DMS79 treated with DMSO at 0.1 percent for 48 hours (cell line): ENCODE data around the gene PFDN4.

Source experiments
- DNase-seq: peaks from one replicate; lab custom pipeline; 2025; lab: John Stamatoyannopoulos, UW

Gene PFDN4

GRCh38 chr20:54173653-54174456, 34.0 kb upstream of the PFDN4 start, which contains the start of gene CYP24A1:
TSS of gene CYP24A1 (minus strand) at chr20:54173986. CDS start at chr20:54173579, 407 bp downstream.
- DNase-seq, result no peak

- no peak for DNase-seq
These were observed 33.3 kb upstream of the PFDN4 start for GRCh38 chr20:54174457-54175175.

- no peak for DNase-seq
These were observed 31.3 kb upstream of the PFDN4 start for GRCh38 chr20:54176610-54177009.

- DNase-seq, result no peak
These were observed 30.5 kb upstream of the PFDN4 start for GRCh38 chr20:54177378-54177777.

GRCh38 chr20:54178256-54178655, 29.6 kb upstream of the PFDN4 start:
- no peak for DNase-seq

GRCh38 chr20:54179946-54180345, 27.9 kb upstream of the PFDN4 start:
- no peak for DNase-seq

- DNase-seq, result no peak
These were observed 27.0 kb upstream of the PFDN4 start for GRCh38 chr20:54180931-54181330.

GRCh38 chr20:54184071-54184470, 23.8 kb upstream of the PFDN4 start:
- no peak for DNase-seq

GRCh38 chr20:54184904-54185626, 22.8 kb upstream of the PFDN4 start:
- DNase-seq, result no peak

- DNase-seq, result no peak
These were observed 19.6 kb upstream of the PFDN4 start for GRCh38 chr20:54188132-54188849.

GRCh38 chr20:54189630-54190029, 18.3 kb upstream of the PFDN4 start:
- no peak for DNase-seq

GRCh38 chr20:54190217-54190616, 17.7 kb upstream of the PFDN4 start:
- DNase-seq, result no peak

- no peak for DNase-seq
These were observed 14.1 kb upstream of the PFDN4 start for GRCh38 chr20:54193817-54194216.

- no peak for DNase-seq
These were observed 13.0 kb upstream of the PFDN4 start for GRCh38 chr20:54194724-54195438.

GRCh38 chr20:54195483-54196472, 12.1 kb upstream of the PFDN4 start:
- no peak for DNase-seq

- no peak for DNase-seq
These were observed 10.0 kb upstream of the PFDN4 start for GRCh38 chr20:54197621-54198604.

GRCh38 chr20:54199283-54199682, 8.6 kb upstream of the PFDN4 start:
- no peak for DNase-seq

- peak; percentile 56 for DNase-seq
These were observed 8.1 kb upstream of the PFDN4 start for GRCh38 chr20:54199721-54200176.
